Thoracic aorta endothelial cell (primary cell): ENCODE measurements around the gene VSTM2L. TPM values are rescaled to one million over a fixed set of nuclear protein-coding genes. Genes with fewer than 3 reads are reported as not detected.

Experiments
- total RNA-seq: library from RNA; depleted of rRNA; stranded (reverse); fragments of >200 nt; gene quantifications from 2 replicates; pipeline ENCODE4 v1.2.3, GENCODE V29; 2012

VSTM2L gene
- total RNA-seq: 0.13 TPM in 1 of 2 replicates, not detected in the other

GRCh38 chr20:37902504-37903313, at the start of gene VSTM2L:
Gene VSTM2L, plus strand, starts transcription at chr20:37903127. Its CDS starts 224 bp downstream, at chr20:37903351.

Other genes with a start within 250 kb of the VSTM2L start
- gene CTNNBL1, start 209.1 kb upstream of the VSTM2L start, total RNA-seq: 28.9 and 35.9 TPM in 2 replicates
- gene TTI1, start 130.3 kb downstream of the VSTM2L start, total RNA-seq: 25.8 and 29.4 TPM in 2 replicates
- 26.2 and 29.8 TPM in 2 replicates for gene RPRD1B, start 130.6 kb downstream of the VSTM2L start, total RNA-seq